ENCODE results near the gene RRAS. TPM values are rescaled to one million over a fixed set of nuclear protein-coding genes. Genes with fewer than 3 reads are reported as not detected.

RRAS gene
- total and polyA plus RNA-seq, 2 of the 4 experiments (the other 2 are of a cell fraction) = 50.2 to 241 TPM

- no TSS peak for BruUV-seq (replicated peaks)
- Histone ChIP-seq H2AFZ (replicated peaks; ENCODE audit: low read length, poor library complexity) (no peak overlapping the region), H3K79me1 (ENCODE audit: low read depth in 1 of 2, low read length in 2 of 2) (peaks cover 32 to 80% of the 10 kb centered on the region in 2 experiments), H3K14ac (replicated peaks; ENCODE audit: low read depth, low read length) (no peak overlapping the region), H4K8ac (ENCODE audit: low read depth in 2 of 2, low read length in 2 of 2) (no peak overlapping the region), H2BK20ac (ENCODE audit: low read depth, low read length) (no peak overlapping the region), H3K27me3 (ENCODE audit: control insufficient read depth, insufficient read depth, low read length) (no peaks in the 10 kb centered on the region), H2BK15ac (ENCODE audit: low read depth, low read length) (no peak overlapping the region), H4K20me1 (ENCODE audit: insufficient read depth, low read length) (peaks cover 24% of the 10 kb centered on the region), H3K4ac (ENCODE audit: low read depth, low read length) (no peak overlapping the region), H3K9me3 (ENCODE audit: control insufficient read depth, insufficient read depth, low read length) (no peaks in the 10 kb centered on the region), H2BK5ac (ENCODE audit: low read depth, low read length, poor library complexity, severe bottlenecking) (no peak overlapping the region), H4K91ac (ENCODE audit: insufficient read depth, low read depth, low read length) (no peak overlapping the region), H2AK5ac (ENCODE audit: low read depth, low read length) (no peak overlapping the region), H4K5ac (ENCODE audit: low read depth, low read length) (no peak overlapping the region), H3K4me3 (ENCODE audit: insufficient read depth, low read depth, low read length) (no peak overlapping the region), H3K23ac (ENCODE audit: low read depth, low read length) (no peak overlapping the region), H3K36me3 (ENCODE audit: control insufficient read depth, insufficient read depth, low read length) (peaks cover 43% of the 10 kb centered on the region), H3K56ac (ENCODE audit: extremely low read depth, insufficient read depth, low read length) (no peak overlapping the region), H2AK9ac (replicated peaks; ENCODE audit: low read depth, low read length, poor library complexity) (no peak overlapping the region), H3K4me1 (ENCODE audit: control insufficient read depth, insufficient read depth, low read length) (peaks cover 16% of the 10 kb centered on the region), H3K27ac (ENCODE audit: insufficient read depth, low read length) (no peak overlapping the region), H2BK120ac (ENCODE audit: low read depth, low read length) (no peak overlapping the region), H3K9ac (ENCODE audit: low read depth, low read length) (no peak overlapping the region), H3K4me2 (ENCODE audit: low read depth, low read length) (no peak overlapping the region), H3K9me1 (ENCODE audit: insufficient read depth, low read length) (peaks cover 10% of the 10 kb centered on the region), H3K18ac (ENCODE audit: low read depth, low read length) (no peak overlapping the region)
- dilution Hi-C loops (cut with HindIII; ENCODE audit: low sequenced_read_pairs, unreplicated experiment) = no loop called here
- intact Hi-C loops (cut with micrococcal nuclease) = no loop called here
- no peak for DNase-seq
- no peak for ATAC-seq (ENCODE audit: low read depth)
- no peak for TF ChIP-seq CHD1 (IDR thresholded peaks at IDR 0.05; ENCODE audit: low read depth, low read length)
- TF ChIP-seq MXI1 (IDR thresholded peaks at IDR 0.05; ENCODE audit: borderline replicate concordance, low read depth, low read length) = no peak
- no peak for TF ChIP-seq SMC3 (IDR thresholded peaks at IDR 0.05; ENCODE audit: low read depth, low read length)
- TF ChIP-seq RFX5 (IDR thresholded peaks at IDR 0.05; ENCODE audit: low read depth, low read length) = no peak
- no peak for TF ChIP-seq FOS (IDR thresholded peaks at IDR 0.05; ENCODE audit: low read depth, low read length)
- TF ChIP-seq POLR2A (IDR thresholded peaks at IDR 0.05; ENCODE audit: low read depth, low read length) = no peak
- no peak for TF ChIP-seq MAFK (IDR thresholded peaks at IDR 0.05; ENCODE audit: low read depth, low read length)
- TF ChIP-seq RAD21 (IDR thresholded peaks at IDR 0.05; ENCODE audit: low read length) = no peak
- TF ChIP-seq BHLHE40 (IDR thresholded peaks at IDR 0.05; ENCODE audit: low read depth, low read length) = no peak
- TF ChIP-seq RCOR1 (IDR thresholded peaks at IDR 0.05; ENCODE audit: insufficient replicate concordance, low read length) = no peak
- ChIA-PET POLR2A (ENCODE audit: unreplicated experiment) (interaction anchor here (0.5 to 0.6 kb wide), 2 partner anchors 19 to 397 kb away, joined by 3 to 6 read pairs; no protein-coding TSS in a partner anchor), CTCF (no interaction called here)
- 100% methylated on average over 1 of the region's 7 CpGs; no CpG with 5 or more reads in 1 of the 2 experiments for WGBS, 2 experiments (ENCODE audit: extremely low coverage in 2 of 2, insufficient read length in 1 of 2)
- in situ Hi-C loops (cut with MboI; ENCODE audit: low sequenced_read_pairs) = no loop called here
These were observed 23.0 kb downstream of the RRAS start for GRCh38 chr19:49616945-49617344.

Data from IMR-90 (cell line).